A549 (cell line): ENCODE measurements around the gene EBF3.

ENCODE experiments used
- BHLHE40 ChIP-seq: IDR thresholded peaks from 2 replicates; pipeline ENCODE4 v1.6.1; 2012; ENCODE audit warnings: low read depth, low read length, inconsistent platforms
- CEBPB ChIP-seq, 2 experiments: fragments of >200 bp in 1 of 2; sonication (Bioruptor Twin) in 1 of 2; formaldehyde crosslinking in 1 of 2; IDR thresholded peaks; 2 replicates each; pipeline ENCODE4 v1.6.1; 2012 to 2016
- CHD2 ChIP-seq: fragments of 150-350 bp; IDR thresholded peaks from 2 replicates; pipeline ENCODE4 v1.6.1; 2014; ENCODE audit warnings: low read length; ENCODE audit not compliant: partially characterized antibody
- EHMT2 ChIP-seq: fragments of 200-600 bp; sonication (generic); IDR thresholded peaks from 2 replicates; pipeline ENCODE4 v1.6.1; 2016; ENCODE audit warnings: antibody characterized with exemption, low read depth, mild to moderate bottlenecking, moderate library complexity
- EP300 ChIP-seq, 2 experiments: fragments of >200 bp; sonication (Bioruptor Twin); formaldehyde crosslinking; IDR thresholded peaks; 2 replicates in 1 of 2; 3 replicates in 1 of 2; pipeline ENCODE4 v1.6.1; 2016 to 2017
- JUNB ChIP-seq: fragments of >200 bp; sonication (Bioruptor Twin); formaldehyde crosslinking; IDR thresholded peaks from 2 replicates; pipeline ENCODE4 v1.6.1; 2016
- MAZ ChIP-seq: fragments of 150-350 bp; IDR thresholded peaks from 2 replicates; pipeline ENCODE4 v1.6.1; 2014; ENCODE audit warnings: antibody characterized with exemption, low read depth, low read length, borderline replicate concordance
- NFE2L2 ChIP-seq: fragments of 150-350 bp; conservative IDR thresholded peaks from 2 replicates; pipeline ENCODE4 v1.6.1; 2014; ENCODE audit warnings: low read length
- REST ChIP-seq: fragments of 200-600 bp; sonication (generic); IDR thresholded peaks from 2 replicates; pipeline ENCODE4 v1.6.1; 2016; ENCODE audit warnings: antibody characterized with exemption, mild to moderate bottlenecking, moderate library complexity
- SREBF2 ChIP-seq: fragments of 450-650 bp; IDR thresholded peaks from 2 replicates; pipeline ENCODE4 v1.6.1; 2014; ENCODE audit warnings: mild to moderate bottlenecking, moderate library complexity
- TF ChIP-seq, protein P1 (sequence below): fragments of >200 bp; sonication (Bioruptor Twin); formaldehyde crosslinking; IDR thresholded peaks from 3 replicates; pipeline ENCODE4 v1.5.1; 2016
- TF ChIP-seq, protein P2 (sequence below): fragments of 450-650 bp; IDR thresholded peaks from 2 replicates; pipeline ENCODE4 v1.6.1; 2014; ENCODE audit warnings: antibody characterized with exemption
- TF ChIP-seq, protein P3 (sequence below): IDR thresholded peaks from 2 replicates; pipeline ENCODE4 v1.6.1; 2012

- TF ChIP-seq JUNB (no peak), REST (no peak), CHD2 (no peak), EP300 (IDR thresholded peaks at IDR 0.05) (no peak), CEBPB (IDR thresholded peaks at IDR 0.05) (no peak), BHLHE40 (no peak), MAZ (no peak), NFE2L2 (no peak), SREBF2 (no peak), EHMT2 (no peak)
- TF ChIP-seq, protein P1, sequence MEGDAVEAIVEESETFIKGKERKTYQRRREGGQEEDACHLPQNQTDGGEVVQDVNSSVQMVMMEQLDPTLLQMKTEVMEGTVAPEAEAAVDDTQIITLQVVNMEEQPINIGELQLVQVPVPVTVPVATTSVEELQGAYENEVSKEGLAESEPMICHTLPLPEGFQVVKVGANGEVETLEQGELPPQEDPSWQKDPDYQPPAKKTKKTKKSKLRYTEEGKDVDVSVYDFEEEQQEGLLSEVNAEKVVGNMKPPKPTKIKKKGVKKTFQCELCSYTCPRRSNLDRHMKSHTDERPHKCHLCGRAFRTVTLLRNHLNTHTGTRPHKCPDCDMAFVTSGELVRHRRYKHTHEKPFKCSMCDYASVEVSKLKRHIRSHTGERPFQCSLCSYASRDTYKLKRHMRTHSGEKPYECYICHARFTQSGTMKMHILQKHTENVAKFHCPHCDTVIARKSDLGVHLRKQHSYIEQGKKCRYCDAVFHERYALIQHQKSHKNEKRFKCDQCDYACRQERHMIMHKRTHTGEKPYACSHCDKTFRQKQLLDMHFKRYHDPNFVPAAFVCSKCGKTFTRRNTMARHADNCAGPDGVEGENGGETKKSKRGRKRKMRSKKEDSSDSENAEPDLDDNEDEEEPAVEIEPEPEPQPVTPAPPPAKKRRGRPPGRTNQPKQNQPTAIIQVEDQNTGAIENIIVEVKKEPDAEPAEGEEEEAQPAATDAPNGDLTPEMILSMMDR = no peak
- TF ChIP-seq, protein P2, sequence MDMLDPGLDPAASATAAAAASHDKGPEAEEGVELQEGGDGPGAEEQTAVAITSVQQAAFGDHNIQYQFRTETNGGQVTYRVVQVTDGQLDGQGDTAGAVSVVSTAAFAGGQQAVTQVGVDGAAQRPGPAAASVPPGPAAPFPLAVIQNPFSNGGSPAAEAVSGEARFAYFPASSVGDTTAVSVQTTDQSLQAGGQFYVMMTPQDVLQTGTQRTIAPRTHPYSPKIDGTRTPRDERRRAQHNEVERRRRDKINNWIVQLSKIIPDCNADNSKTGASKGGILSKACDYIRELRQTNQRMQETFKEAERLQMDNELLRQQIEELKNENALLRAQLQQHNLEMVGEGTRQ = no peak
- TF ChIP-seq, protein P3, sequence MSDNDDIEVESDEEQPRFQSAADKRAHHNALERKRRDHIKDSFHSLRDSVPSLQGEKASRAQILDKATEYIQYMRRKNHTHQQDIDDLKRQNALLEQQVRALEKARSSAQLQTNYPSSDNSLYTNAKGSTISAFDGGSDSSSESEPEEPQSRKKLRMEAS = no peak
Observed at GRCh38 chr10:129843702-129844101, 120.4 kb downstream of the EBF3 start.
